K562 (cell line): ENCODE measurements around the gene ITGA3. TPM values are rescaled to one million over a fixed set of nuclear protein-coding genes. Genes with fewer than 3 reads are reported as not detected.

ENCODE experiments used
- ATAC-seq: fragments of 200-7000 bp; cut with Tn5 transposase; 3 replicates; pipeline ENCODE4 v1.9.1; 2020; ENCODE audit warnings: moderate library complexity
- BruUV-seq: library from RNA; stranded (reverse); fragments of 400-500 nt; replicated peaks from 2 replicates; lab custom pipeline; 2021; lab: Mats Ljungman, UMichigan
- CTCF ChIA-PET: fragments of 300-600 bp; formaldehyde crosslinking; extraction: SDS; loops from one replicate; lab custom pipeline; 2021; ENCODE audit warnings: low intra/inter-chr PET ratio; lab: Yijun Ruan, JAX
- POLR2A ChIA-PET: fragments of 300-600, 350-650 bp; sonication (Branson Sonifier 250); formaldehyde crosslinking; extraction: SDS; loops from one replicate; lab custom pipeline; 2021; ENCODE audit warnings: antibody characterized with exemption, inconsistent platforms; lab: Yijun Ruan, JAX
- DNase-seq, 4 experiments: peaks; one replicate each; pipeline versions ENCODE4 v3.0.0 to v3.0.0-alpha.2; 2011 to 2018; ENCODE audit warnings: low spot score in 3 of 4, mixed read lengths in 3 of 4; ENCODE audit errors: extremely low read depth in 1 of 4
- FAIRE-seq: peaks from 2 replicates; lab custom pipeline; 2011; peaks lifted over from hg19 to GRCh38; lab: Jason Lieb, UNC
- H2AFZ ChIP-seq: 2 replicates; pipeline ENCODE4 v1.6.0; 2011; ENCODE audit warnings: low read depth, low read length, control low read depth, inconsistent platforms
- H3K27ac ChIP-seq: fragments of 200-600 bp; 3 replicates; pipeline ENCODE4 v1.8.0; 2011; ENCODE audit warnings: low read depth, mild to moderate bottlenecking, control low read depth, inconsistent platforms, low read length, moderate library complexity, mixed read lengths; ENCODE audit errors: extremely low read depth
- H3K27me3 ChIP-seq, 2 experiments: fragments of 300-600 bp in 1 of 2; 2 replicates in 1 of 2; 3 replicates in 1 of 2; pipeline versions ENCODE4 v1.6.0 to v1.8.0; 2011; ENCODE audit warnings: inconsistent platforms in 2 of 2, low read length in 2 of 2, mild to moderate bottlenecking in 1 of 2, mixed read lengths in 1 of 2, moderate library complexity in 1 of 2; ENCODE audit not compliant: control insufficient read depth in 2 of 2, insufficient read depth in 2 of 2
- H3K36me3 ChIP-seq: fragments of 300-600 bp; 3 replicates; pipeline ENCODE4 v1.8.0; 2011; ENCODE audit warnings: mild to moderate bottlenecking, low read length, inconsistent platforms; ENCODE audit not compliant: control insufficient read depth, insufficient read depth
- H3K4me1 ChIP-seq, 2 experiments: fragments of 200-600 bp in 1 of 2; replicated peaks in 1 of 2; 2 replicates in 1 of 2; 3 replicates in 1 of 2; pipeline versions ENCODE4 v1.5.1 to v1.8.0; 2011; ENCODE audit warnings: inconsistent platforms in 2 of 2, low read length in 2 of 2, mild to moderate bottlenecking in 1 of 2, mixed read lengths in 1 of 2, moderate library complexity in 1 of 2; ENCODE audit not compliant: control insufficient read depth in 2 of 2, insufficient read depth in 2 of 2
- H3K4me2 ChIP-seq: 2 replicates; pipeline ENCODE4 v1.6.1; 2011; ENCODE audit warnings: low read length, control low read depth, inconsistent platforms, mixed read lengths; ENCODE audit not compliant: insufficient read depth
- H3K4me3 ChIP-seq: fragments of 200-600 bp; sonication (generic), shearing (Covaris generic); 2 replicates; pipeline ENCODE4 v1.5.1; 2016; ENCODE audit warnings: control low read depth, inconsistent platforms
- H3K79me2 ChIP-seq: fragments of 200-600 bp; 3 replicates; pipeline ENCODE4 v1.8.0; 2011; ENCODE audit warnings: low read length, inconsistent platforms; ENCODE audit not compliant: control insufficient read depth, insufficient read depth
- H3K9ac ChIP-seq, 2 experiments: 2 replicates each; pipeline versions ENCODE4 v1.6.0 to v1.6.1; 2011; ENCODE audit warnings: low read depth in 2 of 2, low read length in 2 of 2, control low read depth in 1 of 2, inconsistent platforms in 1 of 2, mild to moderate bottlenecking in 1 of 2, mixed read lengths in 1 of 2; ENCODE audit not compliant: insufficient read depth in 1 of 2
- H3K9me1 ChIP-seq: one replicate; pipeline ENCODE4 v1.6.0; 2011; ENCODE audit warnings: inconsistent platforms, mild to moderate bottlenecking, low read length, moderate library complexity; ENCODE audit not compliant: control insufficient read depth, insufficient read depth
- H3K9me3 ChIP-seq: replicated peaks from 2 replicates; pipeline ENCODE4 v1.5.1; 2011; ENCODE audit warnings: low read depth, low read length, inconsistent platforms; ENCODE audit not compliant: control insufficient read depth, insufficient read depth
- H4K20me1 ChIP-seq: replicated peaks from 2 replicates; pipeline ENCODE4 v1.6.1; 2011; ENCODE audit warnings: low read length, inconsistent platforms, mixed read lengths; ENCODE audit not compliant: control insufficient read depth, insufficient read depth
- DIDO1 ChIP-seq: fragments of 450-650 bp; IDR thresholded peaks from 2 replicates; pipeline ENCODE4 v1.6.1; 2016; ENCODE audit warnings: low read depth, missing biosample characterization, missing genetic modification characterization
- FOXJ2 ChIP-seq: fragments of 200-800 bp; sonication (Bioruptor generic); IDR thresholded peaks from 2 replicates; pipeline ENCODE4 v1.6.1; 2016; ENCODE audit warnings: missing genetic modification characterization, missing compliant biosample characterization
- HOMEZ ChIP-seq: fragments of 250-450 bp; sonication (Bioruptor Pico); IDR thresholded peaks from 2 replicates; pipeline ENCODE4 v1.4.0; 2020; ENCODE audit warnings: mild to moderate bottlenecking, moderate library complexity
- IRF1 ChIP-seq: sonication (generic); formaldehyde crosslinking; IDR thresholded peaks from 2 replicates; pipeline ENCODE4 v1.8.0; 2022; ENCODE audit warnings: missing genetic modification reagents, mild to moderate bottlenecking, borderline replicate concordance
- KHSRP ChIP-seq: fragments of 450-650 bp; IDR thresholded peaks from 2 replicates; pipeline ENCODE4 v1.6.1; 2017
- NFIC ChIP-seq: fragments of 450-650 bp; IDR thresholded peaks from 2 replicates; pipeline ENCODE4 v1.6.1; 2017; ENCODE audit warnings: mild to moderate bottlenecking, inconsistent platforms
- NR1H2 ChIP-seq: sonication (generic); formaldehyde crosslinking; IDR thresholded peaks from 2 replicates; pipeline ENCODE4 v1.4.0; 2020; ENCODE audit warnings: mild to moderate bottlenecking, missing genetic modification reagents
- PATZ1 ChIP-seq: fragments of 250-450 bp; sonication (Bioruptor Pico); IDR thresholded peaks from 2 replicates; pipeline ENCODE4 v1.5.0; 2020; ENCODE audit warnings: mild to moderate bottlenecking, borderline replicate concordance
- RB1 ChIP-seq: fragments of 450-650 bp; IDR thresholded peaks from 2 replicates; pipeline ENCODE4 v1.6.1; 2017; ENCODE audit warnings: low read depth, mild to moderate bottlenecking
- SMARCB1 ChIP-seq: IDR thresholded peaks from 2 replicates; pipeline ENCODE4 v1.6.1; 2011; ENCODE audit warnings: improper control_type of control experiment, low read depth; ENCODE audit not compliant: insufficient read length
- SMC3 ChIP-seq: conservative IDR thresholded peaks from 2 replicates; pipeline ENCODE4 v1.6.1; 2011; ENCODE audit warnings: low read depth, low read length, improper control_type of control experiment; ENCODE audit not compliant: insufficient read depth
- ZFP36 ChIP-seq: fragments of 150-350 bp; IDR thresholded peaks from 2 replicates; pipeline ENCODE4 v1.6.1; 2018; ENCODE audit warnings: low read length, low read depth; ENCODE audit not compliant: partially characterized antibody
- ZFX ChIP-seq: sonication (generic); formaldehyde crosslinking; IDR thresholded peaks from 2 replicates; pipeline ENCODE4 v1.8.0; 2022; ENCODE audit warnings: mild to moderate bottlenecking, missing genetic modification reagents, moderate library complexity
- ZNF140 ChIP-seq: fragments of 250-450 bp; sonication (Bioruptor Pico); IDR thresholded peaks from 2 replicates; pipeline ENCODE4 v1.8.0; 2021; ENCODE audit warnings: moderate library complexity, mild to moderate bottlenecking, inconsistent platforms
- ZNF740 ChIP-seq, 3 experiments: fragments of 200-800 bp in 1 of 3; sonication (Bioruptor generic) in 1 of 3; sonication (generic) in 1 of 3; formaldehyde crosslinking in 1 of 3; IDR thresholded peaks; 2 replicates each; pipeline versions ENCODE4 v1.6.1 to v1.8.0; 2016 to 2022; ENCODE audit warnings: mild to moderate bottlenecking in 2 of 3, missing compliant biosample characterization in 2 of 3, missing genetic modification characterization in 2 of 3, missing genetic modification reagents in 1 of 3
- WGBS: fragments of 100-300 bp; shearing (Covaris generic); methylation state at CpG from one replicate; pipeline ENCODE4 v1.1.6; 2016; ENCODE audit warnings: low coverage, mixed read lengths; ENCODE audit not compliant: insufficient coverage; ENCODE audit errors: missing lambda C conversion rate; 5-methylcytosine and 5-hydroxymethylcytosine counted together
- in situ Hi-C: fragments of 300-500 bp; cut with MboI; formaldehyde crosslinking; loops from 4 replicates; pipeline ENCODE4 v1.15.0; 2018; ENCODE audit warnings: inconsistent platforms, mixed read lengths
- intact Hi-C: fragments of 100-400 bp; cut with micrococcal nuclease; formaldehyde crosslinking; loops from 2 replicates; pipeline ENCODE4 v1.14.2; 2022
- polyA plus RNA-seq, 8 experiments: library from polyadenylated mRNA; depleted of rRNA in 4 of 8; stranded (reverse) in 5 of 8; unstranded in 3 of 8; fragments of >200 nt; fragmentation: Nextera tagmentation in 2 of 8; fragmentation: Illumina TruSeq in 1 of 8; extraction: Ambion mirVana in 2 of 8; extraction: Trizol in 1 of 8; gene quantifications; 2 replicates each; pipeline versions ENCODE4 v1.2.1 to v1.2.3, GENCODE V29; 2011 to 2014; ENCODE audit warnings: inconsistent platforms in 1 of 8, missing spikeins in 1 of 8
- total RNA-seq, 7 experiments: library from RNA; depleted of rRNA in 6 of 7; stranded (reverse); fragments of >200 nt in 6 of 7; fragmentation: Illumina TruSeq in 2 of 7; extraction: Trizol in 2 of 7; gene quantifications; 2 replicates each; pipeline versions ENCODE4 v1.2.1 to v1.2.3, GENCODE V29; 2011 to 2021; ENCODE audit warnings: low replicate concordance in 1 of 7

ITGA3 gene
- total and polyA plus RNA-seq, 9 of the 15 experiments (the other 6 are each of a cell fraction or from before 2014, with no cell fraction given) = 0.03 to 0.75 (median 0.14) TPM; not detected in 2

- TF ChIP-seq DIDO1 (tag) (no peak), SMARCB1 (no peak), IRF1 (CRISPR knock-in tag) (no peak), FOXJ2 (no peak), NFIC (peak; percentile 81)
- TF ChIP-seq, all 486 proteins: peak for 5
Measured at GRCh38 chr17:50113624-50114320, 57.9 kb downstream of the ITGA3 start (continued).

- in situ Hi-C loops = no loop called here
- POLR2A ChIA-PET = interaction anchor here (0.6 to 0.9 kb wide), 3 partner anchors 9 to 231 kb away, joined by 3 to 4 read pairs (median 4); partner anchors contain the start of gene XYLT2
- DNase-seq (no peak), ATAC-seq (no peak), FAIRE-seq (no peak)
- no peaks in the 10 kb centered on the region for H3K9me3 ChIP-seq
- no peaks in the 10 kb centered on the region for H3K36me3 ChIP-seq
- no peak overlapping the region for H3K9ac ChIP-seq
- peaks cover 9% of the 10 kb centered on the region for H4K20me1 ChIP-seq
- no peak overlapping the region for H3K4me3 ChIP-seq
- H3K27me3 ChIP-seq = peaks cover 16 to 25% of the 10 kb centered on the region in 2 experiments; a peak in 4 of 5 replicates
- BruUV-seq = no TSS peak
- WGBS = 54% methylated on average over 4 of the region's 4 CpGs
- H3K9me1 ChIP-seq = no peaks in the 10 kb centered on the region
- CTCF ChIA-PET = interaction anchor here (0.7 kb wide), 1 partner anchor 10 kb away, joined by 3 read pairs; no protein-coding TSS in a partner anchor
- H3K79me2 ChIP-seq = no peaks in the 10 kb centered on the region
- intact Hi-C loops = loop anchor here (2.0 kb wide), 1 partner anchor 84 kb away; no protein-coding TSS in a partner anchor
- peaks cover 0 to 46% of the 10 kb centered on the region in 2 experiments for H3K4me1 ChIP-seq
- H3K27ac ChIP-seq = no peak overlapping the region
- no peak overlapping the region for H2AFZ ChIP-seq
- H3K4me2 ChIP-seq = no peak overlapping the region
- TF ChIP-seq PATZ1 (CRISPR knock-in tag) (no peak), ZNF140 (CRISPR knock-in tag) (no peak), NR1H2 (CRISPR knock-in tag) (no peak), ZFX (no peak), SMC3 (no peak), ZNF740 (CRISPR knock-in tag; IDR thresholded peaks at IDR 0.05) (no peak), ZNF740 (tag; IDR thresholded peaks at IDR 0.05) (no peak), KHSRP (no peak), ZFP36 (peak; percentile 92), RB1 (no peak), HOMEZ (CRISPR knock-in tag) (no peak)
Measured at GRCh38 chr17:50114401-50114800, 58.5 kb downstream of the ITGA3 start.
